Endothelial cell of umbilical vein (primary cell): ENCODE data around the gene GPATCH1. TPM values are rescaled to one million over a fixed set of nuclear protein-coding genes. Genes with fewer than 3 reads are reported as not detected.

Experiments
- BruUV-seq: library from RNA; stranded (reverse); fragments of 400-500 nt; replicated peaks from 2 replicates; lab custom pipeline; 2021; lab: Mats Ljungman, UMichigan
- CTCF ChIA-PET: fragments of 300-600, 350-600 bp; sonication (Branson Sonifier 250); formaldehyde crosslinking; loops from one replicate; lab custom pipeline; 2021; ENCODE audit warnings: antibody characterized with exemption, inconsistent platforms; lab: Charles Lee
- POLR2A ChIA-PET: fragments of 300-600, 350-600 bp; sonication (Branson Sonifier 250); formaldehyde crosslinking; loops from one replicate; lab custom pipeline; 2021; ENCODE audit warnings: antibody characterized with exemption, inconsistent platforms; lab: Charles Lee
- DNase-seq: peaks from one replicate; pipeline ENCODE4 v3.0.0-alpha.2; 2011; ENCODE audit warnings: low read depth, low spot score
- FAIRE-seq: peaks from 2 replicates; lab custom pipeline; 2011; peaks lifted over from hg19 to GRCh38; lab: Jason Lieb, UNC
- H2AFZ ChIP-seq: 2 replicates; pipeline ENCODE4 v1.6.0; 2012; ENCODE audit warnings: low read depth, low read length, control low read depth, inconsistent platforms
- H3K27ac ChIP-seq: 2 replicates; pipeline ENCODE4 v1.5.1; 2011; ENCODE audit warnings: low read depth, mild to moderate bottlenecking, control low read depth, low read length, moderate library complexity; ENCODE audit not compliant: insufficient read depth
- H3K27me3 ChIP-seq, 2 experiments: 2 replicates each; pipeline versions ENCODE4 v1.6.0 to v1.6.1; 2011; ENCODE audit warnings: low read length in 2 of 2, mixed read lengths in 1 of 2; ENCODE audit not compliant: control insufficient read depth in 2 of 2, insufficient read depth in 2 of 2
- H3K36me3 ChIP-seq, 2 experiments: 2 replicates in 1 of 2; 3 replicates in 1 of 2; pipeline ENCODE4 v1.5.1; 2011; ENCODE audit warnings: low read length in 2 of 2, mild to moderate bottlenecking in 1 of 2, moderate library complexity in 1 of 2; ENCODE audit not compliant: control insufficient read depth in 2 of 2, insufficient read depth in 2 of 2; ENCODE audit errors: extremely low read depth in 1 of 2
- H3K4me1 ChIP-seq: 3 replicates; pipeline ENCODE4 v1.5.1; 2011; ENCODE audit warnings: mild to moderate bottlenecking, low read length; ENCODE audit not compliant: control insufficient read depth, insufficient read depth; ENCODE audit errors: extremely low read depth
- H3K4me2 ChIP-seq: 2 replicates; pipeline ENCODE4 v1.6.1; 2011; ENCODE audit warnings: low read length, control low read depth, mixed read lengths; ENCODE audit not compliant: insufficient read depth
- H3K4me3 ChIP-seq, 3 experiments: fragments of 200-600 bp in 1 of 3; sonication (generic), shearing (Covaris generic) in 1 of 3; replicated peaks in 1 of 3; 2 replicates each; pipeline ENCODE4 v1.5.1; 2011 to 2016; ENCODE audit warnings: control low read depth in 3 of 3, low read length in 3 of 3, mild to moderate bottlenecking in 2 of 3, inconsistent platforms in 1 of 3, low read depth in 1 of 3, moderate library complexity in 1 of 3; ENCODE audit not compliant: insufficient read depth in 1 of 3
- H3K79me2 ChIP-seq: 2 replicates; pipeline ENCODE4 v1.6.0; 2012; ENCODE audit warnings: low read length, inconsistent platforms; ENCODE audit not compliant: control insufficient read depth, insufficient read depth
- H3K9ac ChIP-seq: replicated peaks from 2 replicates; pipeline ENCODE3; 2011; ENCODE audit warnings: low read length, control low read depth; ENCODE audit not compliant: insufficient read depth; ENCODE audit errors: extremely low read depth
- H3K9me1 ChIP-seq: replicated peaks from 3 replicates; pipeline ENCODE4 v1.6.0; 2011; ENCODE audit warnings: mild to moderate bottlenecking, low read length; ENCODE audit not compliant: control insufficient read depth, insufficient read depth; ENCODE audit errors: extremely low read depth
- H3K9me3 ChIP-seq: replicated peaks from 2 replicates; pipeline ENCODE4 v1.5.1; 2012; ENCODE audit warnings: low read length, inconsistent platforms; ENCODE audit not compliant: control insufficient read depth, insufficient read depth
- H4K20me1 ChIP-seq: replicated peaks from 2 replicates; pipeline ENCODE3; 2011; ENCODE audit warnings: mild to moderate bottlenecking, low read length; ENCODE audit not compliant: control insufficient read depth, insufficient read depth; ENCODE audit errors: extremely low read depth
- EZH2 ChIP-seq: IDR thresholded peaks from 2 replicates; pipeline ENCODE4 v1.6.1; 2012; ENCODE audit warnings: borderline replicate concordance, low read depth, mild to moderate bottlenecking, moderate library complexity, low read length, inconsistent platforms; ENCODE audit not compliant: severe bottlenecking
- FOS ChIP-seq: IDR thresholded peaks from 2 replicates; pipeline ENCODE4 v1.6.1; 2011; ENCODE audit warnings: mild to moderate bottlenecking, low read length, moderate library complexity, borderline replicate concordance; ENCODE audit not compliant: insufficient read depth
- GATA2 ChIP-seq: IDR thresholded peaks from 2 replicates; pipeline ENCODE4 v1.7.0; 2011; ENCODE audit warnings: low read depth, mild to moderate bottlenecking, moderate library complexity, mixed read lengths, low read length; ENCODE audit not compliant: insufficient read length, insufficient read depth
- JUN ChIP-seq: IDR thresholded peaks from 2 replicates; pipeline ENCODE4 v1.6.1; 2011; ENCODE audit warnings: borderline replicate concordance, low read depth; ENCODE audit not compliant: insufficient read length, insufficient read depth
- MAX ChIP-seq: IDR thresholded peaks from 2 replicates; pipeline ENCODE4 v1.6.1; 2011; ENCODE audit not compliant: insufficient read depth, insufficient read length
- MYC ChIP-seq: IDR thresholded peaks from one replicate; pipeline ENCODE4 v1.6.1; 2011; ENCODE audit warnings: mild to moderate bottlenecking, low read depth, low read length
- POLR2AphosphoS5 ChIP-seq: IDR thresholded peaks from 2 replicates; pipeline ENCODE4 v1.6.1; 2012; ENCODE audit warnings: low read depth, mild to moderate bottlenecking, control low read depth, low read length, moderate library complexity; ENCODE audit not compliant: insufficient read depth
- dilution Hi-C: fragments of 300-500 bp; cut with MboI; formaldehyde crosslinking; loops from one replicate; pipeline ENCODE4 v1.15.0; 2019; ENCODE audit warnings: low sequenced_read_pairs; ENCODE audit not compliant: extremely low pct_ligation_motif_present
- intact Hi-C: fragments of 100-400 bp; cut with micrococcal nuclease; formaldehyde crosslinking; loops from one replicate; pipeline ENCODE4 v1.10.0; 2022
- polyA plus RNA-seq, 4 experiments: library from polyadenylated mRNA; depleted of rRNA in 3 of 4; stranded (reverse) in 3 of 4; unstranded in 1 of 4; fragments of >200 nt; gene quantifications; 2 replicates each; pipeline versions ENCODE4 v1.2.1 to v1.2.3, GENCODE V29; 2011 to 2012; ENCODE audit warnings: missing spikeins in 1 of 4
- total RNA-seq: library from RNA; stranded (reverse); gene quantifications from 2 replicates; pipeline ENCODE4 v1.2.3, GENCODE V29; 2021
- TF ChIP-seq, protein P1 (sequence below), 2 donors: IDR thresholded peaks; 1 replicate in 1 of 2; 2 replicates in 1 of 2; pipeline ENCODE4 v1.5.1; 2011; ENCODE audit warnings: low read length in 2 of 2, mild to moderate bottlenecking in 2 of 2, moderate library complexity in 2 of 2, control low read depth in 1 of 2, inconsistent platforms in 1 of 2, low read depth in 1 of 2; ENCODE audit not compliant: insufficient read depth in 1 of 2; ENCODE audit errors: extremely low read depth in 1 of 2

GPATCH1 gene
- total and polyA plus RNA-seq, 2 donors (not counting 3 experiments of a cell fraction or from before 2014, with no cell fraction given), result 4.5 to 9.2 TPM

DNA sequence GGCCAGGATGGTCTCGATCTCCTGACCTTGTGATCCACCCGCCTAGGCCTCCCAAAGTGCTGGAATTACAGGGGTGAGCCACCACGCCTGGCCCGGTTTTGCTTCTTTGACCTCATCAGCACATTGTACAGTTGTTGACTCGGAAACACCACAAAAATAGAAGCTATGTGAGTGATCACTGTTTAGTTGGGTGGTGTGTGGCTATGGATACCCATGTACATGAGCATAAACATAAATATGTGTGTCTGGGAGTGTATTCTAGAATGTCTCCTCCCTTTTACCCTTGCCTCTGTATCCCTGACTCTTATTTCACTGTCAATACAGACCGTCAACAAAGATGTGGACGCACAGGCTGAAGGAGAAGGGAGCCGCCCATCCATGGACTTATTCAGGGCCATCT lies 36.5 kb downstream of the GPATCH1 start:
- TF ChIP-seq POLR2AphosphoS5, result no peak
- no peak for TF ChIP-seq MAX
- TF ChIP-seq GATA2, result no peak
- Histone ChIP-seq H3K79me2 (no peaks in the 10 kb centered on the region), H4K20me1 (no peaks in the 10 kb centered on the region), H2AFZ (no peak overlapping the region), H3K9me3 (no peaks in the 10 kb centered on the region), H3K4me2 (no peak overlapping the region), H3K9ac (no peak overlapping the region), H3K4me1 (no peaks in the 10 kb centered on the region), H3K4me3 (no peak overlapping the region), H3K27me3 (no peaks in the 10 kb centered on the region), H3K27ac (no peak overlapping the region), H3K36me3 (peaks cover 9 to 11% of the 10 kb centered on the region in 2 experiments), H3K9me1 (no peaks in the 10 kb centered on the region)
- intact Hi-C loops, result no loop called here
- no peak for FAIRE-seq
- POLR2A ChIA-PET, result no interaction called here
- dilution Hi-C loops, result no loop called here
- CTCF ChIA-PET, result interaction anchor here (1.1 to 3.1 kb wide), 5 partner anchors 8 to 140 kb away, joined by 4 to 28 read pairs (median 4); no protein-coding TSS in a partner anchor
- no TSS peak for BruUV-seq
- DNase-seq, result no peak

DNA sequence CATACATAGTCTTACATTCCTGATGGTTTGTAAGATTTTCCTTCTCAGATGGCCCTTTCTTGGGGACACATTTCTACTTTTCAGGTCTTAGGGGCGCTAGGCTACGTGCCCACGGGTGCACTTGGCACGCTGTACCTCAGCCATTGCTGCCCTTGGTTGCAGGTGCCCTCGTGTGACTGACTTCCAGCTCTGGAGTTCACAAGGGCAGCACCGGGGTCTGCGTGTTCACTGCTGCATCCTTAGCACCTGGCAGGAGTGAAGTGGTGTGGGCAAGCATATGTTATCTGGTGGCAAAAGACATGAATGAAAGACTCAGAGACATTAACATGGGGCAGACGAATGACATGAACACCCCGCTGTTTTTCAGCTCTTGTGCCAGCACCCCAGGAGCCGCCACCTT lies 37.7 kb downstream of the GPATCH1 start:
- intact Hi-C loops, result loop anchor here (1.0 kb wide), 1 partner anchor 142 kb away; no protein-coding TSS in a partner anchor
- H3K4me1 ChIP-seq, result no peaks in the 10 kb centered on the region
- no peak overlapping the region for H3K9ac ChIP-seq
- no peak overlapping the region for H3K4me3 ChIP-seq
- H3K9me1 ChIP-seq, result no peaks in the 10 kb centered on the region
- no TSS peak for BruUV-seq
- ChIA-PET POLR2A (no interaction called here), CTCF (interaction anchor here (0.6 to 3.1 kb wide), 4 partner anchors 65 to 147 kb away, joined by 4 to 28 read pairs (median 4); partner anchors contain the start of gene CEP89)
- no peaks in the 10 kb centered on the region for H3K27me3 ChIP-seq
- no peaks in the 10 kb centered on the region for H3K79me2 ChIP-seq
- TF ChIP-seq JUN (no peak), EZH2 (no peak), POLR2AphosphoS5 (no peak), FOS (no peak), MYC (no peak), GATA2 (no peak)
- TF ChIP-seq, protein P1, sequence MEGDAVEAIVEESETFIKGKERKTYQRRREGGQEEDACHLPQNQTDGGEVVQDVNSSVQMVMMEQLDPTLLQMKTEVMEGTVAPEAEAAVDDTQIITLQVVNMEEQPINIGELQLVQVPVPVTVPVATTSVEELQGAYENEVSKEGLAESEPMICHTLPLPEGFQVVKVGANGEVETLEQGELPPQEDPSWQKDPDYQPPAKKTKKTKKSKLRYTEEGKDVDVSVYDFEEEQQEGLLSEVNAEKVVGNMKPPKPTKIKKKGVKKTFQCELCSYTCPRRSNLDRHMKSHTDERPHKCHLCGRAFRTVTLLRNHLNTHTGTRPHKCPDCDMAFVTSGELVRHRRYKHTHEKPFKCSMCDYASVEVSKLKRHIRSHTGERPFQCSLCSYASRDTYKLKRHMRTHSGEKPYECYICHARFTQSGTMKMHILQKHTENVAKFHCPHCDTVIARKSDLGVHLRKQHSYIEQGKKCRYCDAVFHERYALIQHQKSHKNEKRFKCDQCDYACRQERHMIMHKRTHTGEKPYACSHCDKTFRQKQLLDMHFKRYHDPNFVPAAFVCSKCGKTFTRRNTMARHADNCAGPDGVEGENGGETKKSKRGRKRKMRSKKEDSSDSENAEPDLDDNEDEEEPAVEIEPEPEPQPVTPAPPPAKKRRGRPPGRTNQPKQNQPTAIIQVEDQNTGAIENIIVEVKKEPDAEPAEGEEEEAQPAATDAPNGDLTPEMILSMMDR (IDR thresholded peaks at IDR 0.05; ENCODE audit: extremely low read depth in 1 of 2, insufficient read depth in 1 of 2, low read depth in 1 of 2, low read length in 2 of 2), result no peak
- H4K20me1 ChIP-seq, result no peaks in the 10 kb centered on the region
- H3K36me3 ChIP-seq, result peaks cover 8 to 11% of the 10 kb centered on the region in 2 experiments
- no peak overlapping the region for H2AFZ ChIP-seq
- DNase-seq (no peak), FAIRE-seq (no peak)
- dilution Hi-C loops, result no loop called here
- H3K4me2 ChIP-seq, result no peak overlapping the region
- no peaks in the 10 kb centered on the region for H3K9me3 ChIP-seq
- no peak overlapping the region for H3K27ac ChIP-seq
